Measurements from ENCODE around the gene KAT2B. TPM values are rescaled to one million over a fixed set of nuclear protein-coding genes. Genes with fewer than 3 reads are reported as not detected.

KAT2B gene
- total and polyA plus RNA-seq, 2 of the 8 experiments (the other 6 are each of a cell fraction or from before 2014, with no cell fraction given) = 0.24 to 0.91 TPM

- WGBS, 2 experiments (ENCODE audit: extremely low coverage in 1 of 2, insufficient coverage in 1 of 2, insufficient read length in 1 of 2, insufficient replicate concordance in 2 of 2, low coverage in 1 of 2, low lambda C conversion rate in 2 of 2, missing lambda C conversion rate in 1 of 2) = 89% methylated on average over 2 of the region's 2 CpGs; no CpG with 5 or more reads in 1 of the 2 experiments
- H3K4me2 ChIP-seq (ENCODE audit: insufficient read depth in 1 of 2, low read depth in 2 of 2, low read length in 2 of 2) = no peak overlapping the region
- TF ChIP-seq ATF2 (IDR thresholded peaks at IDR 0.05; ENCODE audit: low read length) (no peak), KDM1A (IDR thresholded peaks at IDR 0.05; ENCODE audit: borderline replicate concordance, low read length) (no peak), EZH2 (IDR thresholded peaks at IDR 0.05; ENCODE audit: low read depth, low read length, severe bottlenecking) (no peak), TAF7 (optimal IDR thresholded peaks at IDR 0.05; ENCODE audit: borderline replicate concordance, low read depth, low read length) (no peak), BCL11A (IDR thresholded peaks at IDR 0.05; ENCODE audit: low read depth in 2 of 2, low read length in 2 of 2) (no peak), ZNF274 (IDR thresholded peaks at IDR 0.05; ENCODE audit: borderline replicate concordance, extremely low read depth, low read length) (no peak), GABPA (IDR thresholded peaks at IDR 0.05; ENCODE audit: borderline replicate concordance, insufficient read depth, low read length) (no peak), TCF12 (IDR thresholded peaks at IDR 0.05; ENCODE audit: low read depth, low read length) (no peak), YY1 (IDR thresholded peaks at IDR 0.05; ENCODE audit: low read depth, low read length) (no peak), MAX (IDR thresholded peaks at IDR 0.05) (no peak), SIRT6 (IDR thresholded peaks at IDR 0.05; ENCODE audit: low read length) (no peak), HDAC2 (IDR thresholded peaks at IDR 0.05; ENCODE audit: borderline replicate concordance in 1 of 2, low read depth in 2 of 2, low read length in 2 of 2) (no peak)
Observed at GRCh38 chr3:20123131-20123652, 82.9 kb downstream of the KAT2B start.

More at GRCh38 chr3:20123131-20123652, 82.9 kb downstream of the KAT2B start:
- no peak overlapping the region for H3K27ac ChIP-seq (ENCODE audit: low read depth, low read length)
- no peak overlapping the region for H2BK20ac ChIP-seq (ENCODE audit: low read length)
- FAIRE-seq = no peak
- no peaks in the 10 kb centered on the region for H3K27me3 ChIP-seq (replicated peaks in 1 of 4; ENCODE audit: control insufficient read depth in 3 of 4, extremely low read depth in 1 of 4, insufficient read depth in 3 of 4, low read length in 3 of 4)
- H3K9ac ChIP-seq (replicated peaks in 1 of 4; ENCODE audit: extremely low read depth in 1 of 4, low read depth in 3 of 4, low read length in 3 of 4) = no peak overlapping the region
- no peaks in the 10 kb centered on the region for H3K36me3 ChIP-seq (ENCODE audit: control insufficient read depth in 2 of 4, insufficient read depth in 4 of 4, low read length in 3 of 4)
- H2BK15ac ChIP-seq (ENCODE audit: low read length) = no peak overlapping the region
- H2BK12ac ChIP-seq (ENCODE audit: low read depth, low read length) = no peak overlapping the region
- CTCF ChIA-PET (ENCODE audit: partially characterized antibody) = interaction anchor here (0.8 to 1.4 kb wide), 2 partner anchors 11 to 22 kb away, joined by 3 read pairs; no protein-coding TSS in a partner anchor
- no peaks in the 10 kb centered on the region for H3K4me1 ChIP-seq (replicated peaks in 1 of 4; ENCODE audit: control insufficient read depth in 3 of 4, insufficient read depth in 4 of 4, low read length in 3 of 4)
- H2AK5ac ChIP-seq (ENCODE audit: low read depth, low read length) = no peak overlapping the region
- H3K4ac ChIP-seq (replicated peaks; ENCODE audit: insufficient read length, low read depth, low read length) = no peak overlapping the region
- no peak for DNase-seq (ENCODE audit: low read depth in 1 of 2, low spot score in 2 of 2)
- H3K4me3 ChIP-seq (ENCODE audit: extremely low read depth in 1 of 4, insufficient read depth in 2 of 4, low read depth in 3 of 4, low read length in 4 of 4) = no peak overlapping the region
- POLR2A ChIA-PET (ENCODE audit: partially characterized antibody) = no interaction called here
- H3K18ac ChIP-seq (ENCODE audit: extremely low read depth, low read length) = no peak overlapping the region
- no peaks in the 10 kb centered on the region for H3K9me3 ChIP-seq (ENCODE audit: insufficient read depth in 2 of 2, low read depth in 1 of 2, low read length in 1 of 2)
- H2AFZ ChIP-seq (ENCODE audit: low read length) = no peak overlapping the region
- no peak overlapping the region for H4K91ac ChIP-seq (replicated peaks; ENCODE audit: insufficient read length, low read length)
- H3K23me2 ChIP-seq (ENCODE audit: low read depth, low read length) = no peaks in the 10 kb centered on the region
- no peak overlapping the region for H3K23ac ChIP-seq (ENCODE audit: insufficient read length)
- no peaks in the 10 kb centered on the region for H3K79me2 ChIP-seq (ENCODE audit: control insufficient read depth in 1 of 2, insufficient read depth in 2 of 2, low read length in 2 of 2)
- no peak overlapping the region for H3K56ac ChIP-seq (replicated peaks; ENCODE audit: insufficient read length, low read depth, low read length)
- H2BK120ac ChIP-seq (replicated peaks; ENCODE audit: low read depth, low read length) = no peak overlapping the region
- no peaks in the 10 kb centered on the region for H4K20me1 ChIP-seq (replicated peaks in 1 of 2; ENCODE audit: control insufficient read depth in 1 of 2, insufficient read depth in 2 of 2, low read length in 2 of 2)
- no peaks in the 10 kb centered on the region for H3K79me1 ChIP-seq (ENCODE audit: low read depth, low read length)
- H4K5ac ChIP-seq (ENCODE audit: insufficient read length, low read depth, low read length) = no peak overlapping the region
- H4K8ac ChIP-seq (ENCODE audit: extremely low read depth, insufficient read depth, low read length) = no peak overlapping the region
- no peak overlapping the region for H2BK5ac ChIP-seq (ENCODE audit: low read depth, low read length)
- H3K14ac ChIP-seq (ENCODE audit: insufficient read length) = no peak overlapping the region
